A549 (cell line): ENCODE measurements around the gene POLD4.

Experiments
- TF ChIP-seq, protein P1 (sequence below): fragments of 450-650 bp; IDR thresholded peaks from 2 replicates; pipeline ENCODE4 v1.6.1; 2014; ENCODE audit warnings: antibody characterized with exemption
- TF ChIP-seq, protein P2 (sequence below): fragments of >200 bp; sonication (Bioruptor Twin); formaldehyde crosslinking; IDR thresholded peaks from 3 replicates; pipeline ENCODE4 v1.5.1; 2016

DNA sequence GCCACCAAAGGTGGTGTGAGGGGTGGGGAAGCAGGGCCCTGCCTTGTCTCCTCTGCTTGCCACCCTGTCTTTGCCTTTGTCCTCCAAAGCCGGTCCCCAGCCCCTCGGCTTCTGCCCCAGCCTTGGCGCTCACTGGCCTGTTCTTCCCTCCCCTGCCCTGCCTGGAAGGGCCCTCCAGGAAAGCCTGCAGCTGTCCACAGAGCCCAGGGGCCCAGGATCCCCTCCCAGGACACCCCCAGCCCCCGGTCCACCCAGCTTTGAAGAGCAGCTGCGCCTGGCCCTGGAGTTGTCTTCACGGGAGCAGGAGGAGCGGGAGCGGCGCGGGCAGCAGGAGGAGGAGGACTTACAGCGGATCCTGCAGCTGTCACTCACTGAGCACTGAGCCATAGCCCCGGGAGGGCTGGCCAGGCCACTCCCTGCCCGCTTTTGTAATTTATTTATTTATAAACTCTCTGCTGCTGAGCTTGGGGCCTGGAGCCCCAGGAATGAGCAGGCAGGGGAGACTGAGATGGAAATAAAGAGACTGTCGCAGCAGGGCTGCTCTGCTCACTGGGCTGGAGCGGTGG lies 51.3 kb downstream of the POLD4 start:
- TF ChIP-seq, protein P1, sequence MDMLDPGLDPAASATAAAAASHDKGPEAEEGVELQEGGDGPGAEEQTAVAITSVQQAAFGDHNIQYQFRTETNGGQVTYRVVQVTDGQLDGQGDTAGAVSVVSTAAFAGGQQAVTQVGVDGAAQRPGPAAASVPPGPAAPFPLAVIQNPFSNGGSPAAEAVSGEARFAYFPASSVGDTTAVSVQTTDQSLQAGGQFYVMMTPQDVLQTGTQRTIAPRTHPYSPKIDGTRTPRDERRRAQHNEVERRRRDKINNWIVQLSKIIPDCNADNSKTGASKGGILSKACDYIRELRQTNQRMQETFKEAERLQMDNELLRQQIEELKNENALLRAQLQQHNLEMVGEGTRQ: no peak
- TF ChIP-seq, protein P2, sequence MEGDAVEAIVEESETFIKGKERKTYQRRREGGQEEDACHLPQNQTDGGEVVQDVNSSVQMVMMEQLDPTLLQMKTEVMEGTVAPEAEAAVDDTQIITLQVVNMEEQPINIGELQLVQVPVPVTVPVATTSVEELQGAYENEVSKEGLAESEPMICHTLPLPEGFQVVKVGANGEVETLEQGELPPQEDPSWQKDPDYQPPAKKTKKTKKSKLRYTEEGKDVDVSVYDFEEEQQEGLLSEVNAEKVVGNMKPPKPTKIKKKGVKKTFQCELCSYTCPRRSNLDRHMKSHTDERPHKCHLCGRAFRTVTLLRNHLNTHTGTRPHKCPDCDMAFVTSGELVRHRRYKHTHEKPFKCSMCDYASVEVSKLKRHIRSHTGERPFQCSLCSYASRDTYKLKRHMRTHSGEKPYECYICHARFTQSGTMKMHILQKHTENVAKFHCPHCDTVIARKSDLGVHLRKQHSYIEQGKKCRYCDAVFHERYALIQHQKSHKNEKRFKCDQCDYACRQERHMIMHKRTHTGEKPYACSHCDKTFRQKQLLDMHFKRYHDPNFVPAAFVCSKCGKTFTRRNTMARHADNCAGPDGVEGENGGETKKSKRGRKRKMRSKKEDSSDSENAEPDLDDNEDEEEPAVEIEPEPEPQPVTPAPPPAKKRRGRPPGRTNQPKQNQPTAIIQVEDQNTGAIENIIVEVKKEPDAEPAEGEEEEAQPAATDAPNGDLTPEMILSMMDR: no peak
